ENCODE data around the gene RGS7.

DNA sequence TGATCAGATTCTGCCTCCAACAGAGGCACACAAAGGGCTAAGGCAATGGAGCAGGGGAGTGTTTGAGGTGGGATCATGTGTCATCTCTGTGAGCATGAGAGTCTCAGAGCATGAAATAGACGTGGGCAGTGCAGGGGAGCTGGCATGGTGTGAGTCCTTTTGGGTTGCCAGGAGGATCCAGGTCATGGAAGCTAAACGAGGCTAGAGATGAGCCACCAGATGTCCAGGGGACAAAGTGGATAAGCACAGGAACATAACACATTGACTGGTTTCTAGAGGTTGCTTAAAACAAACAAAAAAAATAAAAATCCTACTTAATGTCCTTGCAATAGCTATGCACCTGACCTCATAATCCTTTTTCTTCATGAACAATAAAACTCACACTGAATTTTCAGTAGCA is 490.3 kb downstream of the RGS7 start:
- TF ChIP-seq, protein P1, sequence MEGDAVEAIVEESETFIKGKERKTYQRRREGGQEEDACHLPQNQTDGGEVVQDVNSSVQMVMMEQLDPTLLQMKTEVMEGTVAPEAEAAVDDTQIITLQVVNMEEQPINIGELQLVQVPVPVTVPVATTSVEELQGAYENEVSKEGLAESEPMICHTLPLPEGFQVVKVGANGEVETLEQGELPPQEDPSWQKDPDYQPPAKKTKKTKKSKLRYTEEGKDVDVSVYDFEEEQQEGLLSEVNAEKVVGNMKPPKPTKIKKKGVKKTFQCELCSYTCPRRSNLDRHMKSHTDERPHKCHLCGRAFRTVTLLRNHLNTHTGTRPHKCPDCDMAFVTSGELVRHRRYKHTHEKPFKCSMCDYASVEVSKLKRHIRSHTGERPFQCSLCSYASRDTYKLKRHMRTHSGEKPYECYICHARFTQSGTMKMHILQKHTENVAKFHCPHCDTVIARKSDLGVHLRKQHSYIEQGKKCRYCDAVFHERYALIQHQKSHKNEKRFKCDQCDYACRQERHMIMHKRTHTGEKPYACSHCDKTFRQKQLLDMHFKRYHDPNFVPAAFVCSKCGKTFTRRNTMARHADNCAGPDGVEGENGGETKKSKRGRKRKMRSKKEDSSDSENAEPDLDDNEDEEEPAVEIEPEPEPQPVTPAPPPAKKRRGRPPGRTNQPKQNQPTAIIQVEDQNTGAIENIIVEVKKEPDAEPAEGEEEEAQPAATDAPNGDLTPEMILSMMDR (IDR thresholded peaks at IDR 0.05 in 8 of 11, conservative IDR thresholded peaks at IDR 0.05 in 3 of 11) = no peak
- TF ChIP-seq POLR2A (IDR thresholded peaks at IDR 0.05) = no peak
- TF ChIP-seq POLR2AphosphoS5 (IDR thresholded peaks at IDR 0.05) = no peak
